HepG2 (cell line): ENCODE results near the gene EPDR1. TPM values are rescaled to one million over a fixed set of nuclear protein-coding genes. Genes with fewer than 3 reads are reported as not detected.
A peak's percentile ranks its signal among the peaks of the same experiment; 100 is the strongest.

Source experiments
- ATAC-seq: fragments of 200-7000 bp; cut with Tn5 transposase; 3 replicates; pipeline ENCODE4 v1.9.1; 2020; ENCODE audit warnings: mild to moderate bottlenecking, moderate library complexity
- BruUV-seq: library from RNA; stranded (reverse); fragments of 400-500 nt; replicated peaks from 2 replicates; lab custom pipeline; 2021; lab: Mats Ljungman, UMichigan
- CTCF ChIA-PET: fragments of 300-600 bp; formaldehyde crosslinking; extraction: SDS; loops from one replicate; lab custom pipeline; 2021; ENCODE audit warnings: low total read pairs, inconsistent platforms, low intra/inter-chr PET ratio; lab: Yijun Ruan, JAX
- POLR2A ChIA-PET: fragments of 350-600 bp; sonication (Branson Sonifier 250); formaldehyde crosslinking; loops from one replicate; lab custom pipeline; 2020; ENCODE audit warnings: antibody characterized with exemption, inconsistent platforms; lab: Yijun Ruan, JAX
- DNase-seq: peaks from one replicate; pipeline ENCODE4 v3.0.0-alpha.2; 2015; ENCODE audit warnings: low spot score
- FAIRE-seq: peaks from 3 replicates; lab custom pipeline; 2011; peaks lifted over from hg19 to GRCh38; lab: Jason Lieb, UNC
- H2AFZ ChIP-seq: one replicate; pipeline ENCODE4 v1.6.1; 2011; ENCODE audit warnings: low read length, inconsistent platforms
- H3K27ac ChIP-seq: fragments of 300-600 bp; 3 replicates; pipeline ENCODE4 v1.8.0; 2011; ENCODE audit warnings: mixed run types, mild to moderate bottlenecking, mixed read lengths, low read length, inconsistent platforms; ENCODE audit not compliant: insufficient read depth; ENCODE audit errors: extremely low read length
- H3K27me3 ChIP-seq, 2 experiments: fragments of 200-600 bp in 1 of 2; 2 replicates in 1 of 2; 3 replicates in 1 of 2; pipeline versions ENCODE4 v1.6.0 to v1.8.0; 2011; ENCODE audit warnings: low read length in 2 of 2, mild to moderate bottlenecking in 2 of 2, moderate library complexity in 2 of 2, inconsistent platforms in 1 of 2; ENCODE audit not compliant: insufficient read depth in 2 of 2, control insufficient read depth in 1 of 2
- H3K36me3 ChIP-seq, 2 experiments: fragments of 200-600 bp in 1 of 2; replicated peaks in 1 of 2; 2 replicates in 1 of 2; 3 replicates in 1 of 2; pipeline versions ENCODE4 v1.5.1 to v1.8.0; 2011; ENCODE audit warnings: low read length in 2 of 2, inconsistent platforms in 1 of 2; ENCODE audit not compliant: insufficient read depth in 2 of 2, control insufficient read depth in 1 of 2
- H3K4me1 ChIP-seq: 2 replicates; pipeline ENCODE4 v1.5.1; 2012; ENCODE audit warnings: low read length, inconsistent platforms; ENCODE audit not compliant: insufficient read depth
- H3K4me2 ChIP-seq: 2 replicates; pipeline ENCODE4 v1.6.0; 2011; ENCODE audit warnings: low read depth, low read length, inconsistent platforms
- H3K4me3 ChIP-seq, 3 experiments: fragments of 200-600 bp in 1 of 3; sonication (generic), shearing (Covaris generic) in 1 of 3; replicated peaks in 1 of 3; 2 replicates each; pipeline ENCODE4 v1.5.1; 2011 to 2016; ENCODE audit warnings: low read length in 3 of 3, inconsistent platforms in 2 of 3, low read depth in 2 of 3, mild to moderate bottlenecking in 2 of 3, control low read depth in 1 of 3, mixed read lengths in 1 of 3; ENCODE audit not compliant: insufficient read depth in 1 of 3
- H3K79me2 ChIP-seq: one replicate; pipeline ENCODE4 v1.6.1; 2011; ENCODE audit warnings: low read length, inconsistent platforms; ENCODE audit not compliant: insufficient read depth
- H3K9ac ChIP-seq: 2 replicates; pipeline ENCODE4 v1.6.0; 2011; ENCODE audit warnings: mild to moderate bottlenecking, low read depth, low read length, inconsistent platforms; ENCODE audit not compliant: insufficient read depth
- H3K9me3 ChIP-seq: 2 replicates; pipeline ENCODE4 v1.5.1; 2012; ENCODE audit warnings: mild to moderate bottlenecking, low read length
- H4K20me1 ChIP-seq: 2 replicates; pipeline ENCODE4 v1.6.0; 2011; ENCODE audit warnings: inconsistent platforms, mild to moderate bottlenecking, low read length, moderate library complexity; ENCODE audit not compliant: insufficient read depth
- CREBL2 ChIP-seq: sonication (generic); formaldehyde crosslinking; IDR thresholded peaks from 2 replicates; pipeline ENCODE4 v1.8.1; 2023; ENCODE audit warnings: missing genetic modification reagents, mild to moderate bottlenecking, borderline replicate concordance
- HNF4G ChIP-seq, 2 experiments: sonication (generic) in 1 of 2; formaldehyde crosslinking in 1 of 2; IDR thresholded peaks; 2 replicates each; pipeline versions ENCODE4 v1.4.0 to v1.6.1; 2011 to 2020; ENCODE audit warnings: borderline replicate concordance in 2 of 2, low read depth in 2 of 2, mild to moderate bottlenecking in 2 of 2, low read length in 1 of 2, missing genetic modification reagents in 1 of 2, moderate library complexity in 1 of 2
- MEIS1 ChIP-seq: sonication (generic); formaldehyde crosslinking; IDR thresholded peaks from 2 replicates; pipeline ENCODE4 v1.9.0; 2021; ENCODE audit warnings: mild to moderate bottlenecking, missing genetic modification reagents, moderate library complexity, borderline replicate concordance
- MZF1 ChIP-seq: sonication (generic); formaldehyde crosslinking; IDR thresholded peaks from 2 replicates; pipeline ENCODE4 v1.8.1; 2023; ENCODE audit warnings: mild to moderate bottlenecking, missing genetic modification reagents, borderline replicate concordance
- NAIF1 ChIP-seq: sonication (generic); formaldehyde crosslinking; IDR thresholded peaks from 2 replicates; pipeline ENCODE4 v1.5.0; 2020; ENCODE audit warnings: mild to moderate bottlenecking, missing genetic modification reagents, borderline replicate concordance
- NCOR1 ChIP-seq: fragments of 200-600 bp; sonication (generic); IDR thresholded peaks from 2 replicates; pipeline ENCODE4 v1.7.0; 2017; ENCODE audit warnings: antibody characterized with exemption, low read length, borderline replicate concordance
- REL ChIP-seq: sonication (generic); formaldehyde crosslinking; conservative IDR thresholded peaks from 2 replicates; pipeline ENCODE4 v1.8.0; 2022; ENCODE audit warnings: mild to moderate bottlenecking, missing genetic modification reagents, moderate library complexity
- SAFB2 ChIP-seq: sonication (generic); formaldehyde crosslinking; IDR thresholded peaks from 2 replicates; pipeline ENCODE4 v1.5.1; 2020; ENCODE audit warnings: missing genetic modification reagents, low read depth, mild to moderate bottlenecking, borderline replicate concordance
- SMAD3 ChIP-seq: sonication (generic); formaldehyde crosslinking; IDR thresholded peaks from 2 replicates; pipeline ENCODE4 v1.4.0; 2020; ENCODE audit warnings: missing genetic modification reagents
- SP1 ChIP-seq, 2 experiments: fragments of 450-650 bp in 1 of 2; sonication (generic) in 1 of 2; formaldehyde crosslinking in 1 of 2; IDR thresholded peaks; 2 replicates each; pipeline versions ENCODE4 v1.4.0 to v1.6.1; 2016 to 2020; ENCODE audit warnings: missing genetic modification reagents in 1 of 2
- THAP8 ChIP-seq: sonication (generic); formaldehyde crosslinking; IDR thresholded peaks from 2 replicates; pipeline ENCODE4 v1.5.1; 2020; ENCODE audit warnings: missing genetic modification reagents, mild to moderate bottlenecking, borderline replicate concordance
- ZNF232 ChIP-seq: sonication (generic); formaldehyde crosslinking; IDR thresholded peaks from 2 replicates; pipeline ENCODE4 v1.4.0; 2020; ENCODE audit warnings: missing genetic modification reagents, borderline replicate concordance
- ZNF235 ChIP-seq: sonication (generic); formaldehyde crosslinking; IDR thresholded peaks from 2 replicates; pipeline ENCODE4 v1.8.1; 2023; ENCODE audit warnings: mild to moderate bottlenecking, missing genetic modification reagents, borderline replicate concordance
- ZNF260 ChIP-seq: sonication (generic); formaldehyde crosslinking; IDR thresholded peaks from 2 replicates; pipeline ENCODE4 v1.4.0; 2020; ENCODE audit warnings: missing genetic modification reagents, low read depth, mild to moderate bottlenecking, borderline replicate concordance
- ZNF326 ChIP-seq: sonication (generic); formaldehyde crosslinking; IDR thresholded peaks from 2 replicates; pipeline ENCODE4 v1.4.0; 2020; ENCODE audit warnings: missing genetic modification reagents, borderline replicate concordance
- ZNF331 ChIP-seq: sonication (generic); formaldehyde crosslinking; IDR thresholded peaks from 2 replicates; pipeline ENCODE4 v1.4.0; 2020; ENCODE audit warnings: missing genetic modification reagents
- ZNF441 ChIP-seq: sonication (generic); formaldehyde crosslinking; IDR thresholded peaks from 2 replicates; pipeline ENCODE4 v1.7.0; 2021; ENCODE audit warnings: missing genetic modification reagents, borderline replicate concordance
- ZNF607 ChIP-seq: sonication (generic); formaldehyde crosslinking; IDR thresholded peaks from 2 replicates; pipeline ENCODE4 v1.5.1; 2020; ENCODE audit warnings: missing genetic modification reagents, mild to moderate bottlenecking, borderline replicate concordance
- ZNF891 ChIP-seq: sonication (generic); formaldehyde crosslinking; IDR thresholded peaks from 2 replicates; pipeline ENCODE4 v1.5.0; 2020; ENCODE audit warnings: mild to moderate bottlenecking, missing genetic modification reagents
- WGBS: methylation state at CpG from one replicate; pipeline ENCODE4 v1.1.6; 2017; ENCODE audit warnings: low lambda C conversion rate; 5-methylcytosine and 5-hydroxymethylcytosine counted together
- in situ Hi-C: cut with HindIII; loops from 2 replicates; pipeline ENCODE4 v1.10.0; 2017; ENCODE audit warnings: low pct_unique_long_range_greater_than_20kb; ENCODE audit not compliant: extremely low pct_ligation_motif_present
- intact Hi-C: fragments of 100-400 bp; cut with micrococcal nuclease; formaldehyde crosslinking; loops from one replicate; pipeline ENCODE4 v1.10.0; 2022; ENCODE audit not compliant: unreplicated experiment
- polyA plus RNA-seq, 8 experiments: library from polyadenylated mRNA; depleted of rRNA in 3 of 8; stranded (reverse) in 7 of 8; unstranded in 1 of 8; fragments of >200 nt; fragmentation: Illumina TruSeq in 4 of 8; extraction: Trizol in 4 of 8; gene quantifications; 2 replicates each; pipeline versions ENCODE4 v1.2.1 to v1.2.3, GENCODE V29; 2011 to 2016; ENCODE audit warnings: low read depth in 4 of 8, missing spikeins in 1 of 8, mixed read lengths in 1 of 8; ENCODE audit not compliant: insufficient read depth in 1 of 8
- total RNA-seq, 5 experiments: library from RNA; depleted of rRNA; stranded (reverse); fragments of >200 nt; fragmentation: Illumina TruSeq; extraction: Trizol; gene quantifications; 2 replicates each; pipeline ENCODE4 v1.2.3, GENCODE V29; 2016; ENCODE audit warnings: low read depth in 1 of 5
- TF ChIP-seq, protein P1 (sequence below): IDR thresholded peaks from 2 replicates; pipeline ENCODE4 v1.6.1; 2016

Gene EPDR1
- total and polyA plus RNA-seq, 2 of the 13 experiments (the other 11 are each of a cell fraction or from before 2014, with no cell fraction given): 38.3 to 50.2 TPM

- Histone ChIP-seq H4K20me1 (peaks cover 4% of the 10 kb centered on the region; the same call in 1 of the 2 replicates), H3K27me3 (no peaks in the 10 kb centered on the region), H3K36me3 (peaks cover 3 to 7% of the 10 kb centered on the region in 2 experiments; a peak in 4 of 5 replicates), H3K4me3 (peak overlapping the region; percentile 79 to 91 (median 87)), H3K27ac (peak overlapping the region; percentile 89), H3K4me1 (peaks cover 60% of the 10 kb centered on the region), H3K9me3 (peaks cover 19% of the 10 kb centered on the region), H3K79me2 (peaks cover 44% of the 10 kb centered on the region), H3K9ac (peak overlapping the region; percentile 97), H3K4me2 (peak overlapping the region; percentile 90), H2AFZ (no peak overlapping the region)
- peak; percentile 60 for DNase-seq
- intact Hi-C loops (no loop called here), in situ Hi-C loops (loop anchor here (25.0 kb wide), 1 partner anchor 416 kb away; no protein-coding TSS in a partner anchor)
- WGBS: under 1% methylated on average over 6 of the region's 63 CpGs
- POLR2A ChIA-PET: interaction anchor here (0.8 to 3.7 kb wide), 6 partner anchors 10 to 257 kb away, joined by 4 to 68 read pairs (median 10); partner anchors contain the start of gene STARD3NL
- peak; percentile 82 for ATAC-seq
- CTCF ChIA-PET: no interaction called here
- FAIRE-seq: no peak
- no TSS peak for BruUV-seq
- TF ChIP-seq NCOR1 (no peak), REL (0 out of 2 replicates have a peak, but pooled peaks have one; percentile 35), NAIF1 (no peak), ZNF326 (no peak), THAP8 (CRISPR knock-in tag) (no peak), SMAD3 (CRISPR knock-in tag) (peak; percentile 70), ZNF232 (CRISPR knock-in tag) (no peak; the same call in 1 of the 2 replicates), ZNF260 (CRISPR knock-in tag) (no peak), HNF4G (IDR thresholded peaks at IDR 0.05; ENCODE audit: borderline replicate concordance, low read depth, low read length) (no peak), HNF4G (CRISPR knock-in tag; IDR thresholded peaks at IDR 0.05; ENCODE audit: borderline replicate concordance, low read depth) (no peak; the same call in 1 of the 2 replicates), SAFB2 (CRISPR knock-in tag) (no peak), SP1 (IDR thresholded peaks at IDR 0.05) (no peak), SP1 (CRISPR knock-in tag; IDR thresholded peaks at IDR 0.05) (0 out of 2 replicates have a peak, but pooled peaks have one; percentile 8), MZF1 (CRISPR knock-in tag) (no peak), ZNF441 (CRISPR knock-in tag) (no peak; the same call in 1 of the 2 replicates), CREBL2 (CRISPR knock-in tag) (peak; percentile 72; the same call in 1 of the 2 replicates), MEIS1 (no peak), ZNF891 (peak; percentile 22; the same call in 1 of the 2 replicates), ZNF235 (CRISPR knock-in tag) (no peak), ZNF331 (CRISPR knock-in tag) (no peak), ZNF607 (CRISPR knock-in tag) (no peak)
- TF ChIP-seq, protein P1, sequence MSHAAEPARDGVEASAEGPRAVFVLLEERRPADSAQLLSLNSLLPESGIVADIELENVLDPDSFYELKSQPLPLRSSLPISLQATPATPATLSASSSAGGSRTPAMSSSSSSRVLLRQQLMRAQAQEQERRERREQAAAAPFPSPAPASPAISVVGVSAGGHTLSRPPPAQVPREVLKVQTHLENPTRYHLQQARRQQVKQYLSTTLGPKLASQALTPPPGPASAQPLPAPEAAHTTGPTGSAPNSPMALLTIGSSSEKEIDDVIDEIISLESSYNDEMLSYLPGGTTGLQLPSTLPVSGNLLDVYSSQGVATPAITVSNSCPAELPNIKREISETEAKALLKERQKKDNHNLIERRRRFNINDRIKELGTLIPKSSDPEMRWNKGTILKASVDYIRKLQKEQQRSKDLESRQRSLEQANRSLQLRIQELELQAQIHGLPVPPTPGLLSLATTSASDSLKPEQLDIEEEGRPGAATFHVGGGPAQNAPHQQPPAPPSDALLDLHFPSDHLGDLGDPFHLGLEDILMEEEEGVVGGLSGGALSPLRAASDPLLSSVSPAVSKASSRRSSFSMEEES (CRISPR knock-in tag): no peak
Measured at GRCh38 chr7:37920849-37921805, 687 bp downstream of the EPDR1 start.
